Stomach smooth muscle (tissue), 2 donors: ENCODE data around the gene COA8.
"Not testable (repeated sequence)": the region's sequence is repeated elsewhere in the genome, so short reads cannot be mapped to it uniquely, and the experiment has no call there.

Source experiments
- H3K27ac ChIP-seq: one replicate; pipeline ENCODE4 v1.7.0; 2013; ENCODE audit warnings: mild to moderate bottlenecking, low read length, inconsistent platforms
- H3K27me3 ChIP-seq, 2 donors: one replicate each; pipeline ENCODE4 v1.7.0; 2013; ENCODE audit warnings: low read length in 2 of 2; ENCODE audit not compliant: insufficient read depth in 2 of 2, control insufficient read depth in 1 of 2
- H3K36me3 ChIP-seq, 2 donors: one replicate each; pipeline ENCODE4 v1.7.0; 2013; ENCODE audit warnings: low read length in 2 of 2; ENCODE audit not compliant: control insufficient read depth in 2 of 2, insufficient read depth in 2 of 2
- H3K4me1 ChIP-seq: one replicate; pipeline ENCODE4 v1.7.0; 2013; ENCODE audit warnings: low read length; ENCODE audit not compliant: control insufficient read depth, insufficient read depth
- H3K4me3 ChIP-seq, 2 donors: one replicate each; pipeline ENCODE4 v1.7.0; 2013; ENCODE audit warnings: low read length in 2 of 2
- H3K9ac ChIP-seq, 2 donors: one replicate each; pipeline ENCODE4 v1.7.0; 2013; ENCODE audit warnings: low read length in 2 of 2, mild to moderate bottlenecking in 1 of 2
- H3K9me3 ChIP-seq, 2 donors: one replicate each; pipeline ENCODE4 v1.7.0; 2013; ENCODE audit warnings: low read length in 2 of 2; ENCODE audit not compliant: control insufficient read depth in 2 of 2
- donor health status: healthy.
- donor health status: Pancreatic carcinoma.

COA8 gene

GRCh38 chr14:103584326-103584915, 21.7 kb downstream of the COA8 start:
- no peaks in the 10 kb centered on the region for H3K9me3 ChIP-seq
- H3K4me1 ChIP-seq: no peaks in the 10 kb centered on the region
- H3K4me3 ChIP-seq: no peak overlapping the region
- H3K36me3 ChIP-seq: peaks cover 11 to 13% of the 10 kb centered on the region in 2 donors
- no peak overlapping the region for H3K27ac ChIP-seq
- H3K27me3 ChIP-seq: no peaks in the 10 kb centered on the region
- no peak overlapping the region for H3K9ac ChIP-seq

- no peak overlapping the region for H3K9ac ChIP-seq
- H3K4me3 ChIP-seq: no peak overlapping the region
- H3K4me1 ChIP-seq: no peaks in the 10 kb centered on the region
- H3K27ac ChIP-seq: no peak overlapping the region
- H3K27me3 ChIP-seq: no peaks in the 10 kb centered on the region
- peaks cover 4 to 13% of the 10 kb centered on the region in 2 donors for H3K36me3 ChIP-seq
- H3K9me3 ChIP-seq: no peaks in the 10 kb centered on the region
These were observed 30.8 kb downstream of the COA8 start for GRCh38 chr14:103593577-103593976.

- Histone ChIP-seq H3K9me3 (no peaks in the 10 kb centered on the region), H3K27ac (no peak overlapping the region), H3K4me3 (no peak overlapping the region), H3K36me3 (peaks cover under 1 to 6% of the 10 kb centered on the region in 2 donors), H3K4me1 (no peaks in the 10 kb centered on the region), H3K9ac (no peak overlapping the region), H3K27me3 (no peaks in the 10 kb centered on the region)
These were observed 31.5 kb downstream of the COA8 start for GRCh38 chr14:103594265-103594664.

- Histone ChIP-seq H3K4me1 (no peaks in the 10 kb centered on the region), H3K9me3 (no peaks in the 10 kb centered on the region), H3K9ac (no peak overlapping the region), H3K4me3 (no peak overlapping the region), H3K27me3 (no peaks in the 10 kb centered on the region), H3K27ac (no peak overlapping the region), H3K36me3 (no peaks in the 10 kb centered on the region)
These were observed 35.0 kb downstream of the COA8 start for GRCh38 chr14:103597623-103598377.

- H3K36me3 ChIP-seq: no peaks in the 10 kb centered on the region
- no peak overlapping the region for H3K4me3 ChIP-seq
- no peaks in the 10 kb centered on the region for H3K4me1 ChIP-seq
- no peaks in the 10 kb centered on the region for H3K9me3 ChIP-seq
- H3K9ac ChIP-seq: no peak overlapping the region
- H3K27ac ChIP-seq: no peak overlapping the region
- H3K27me3 ChIP-seq: no peaks in the 10 kb centered on the region
These were observed 37.7 kb downstream of the COA8 start for GRCh38 chr14:103600503-103600902.

GRCh38 chr14:103604620-103605019, 41.9 kb downstream of the COA8 start:
- Histone ChIP-seq H3K9me3 (no peaks in the 10 kb centered on the region), H3K4me1 (peaks cover 17% of the 10 kb centered on the region), H3K36me3 (no peaks in the 10 kb centered on the region), H3K27ac (no peak overlapping the region), H3K4me3 (no peak overlapping the region), H3K27me3 (peaks cover 9% of the 10 kb centered on the region in 2 donors), H3K9ac (no peak overlapping the region)

- Histone ChIP-seq H3K36me3 (no peaks in the 10 kb centered on the region), H3K27ac (no peak overlapping the region), H3K4me1 (peaks cover 17% of the 10 kb centered on the region), H3K4me3 (peak overlapping the region; percentile 68 to 72), H3K9me3 (peaks cover 3 to 6% of the 10 kb centered on the region in 2 donors), H3K9ac (peak overlapping the region; percentile 36 to 43), H3K27me3 (peaks cover 9% of the 10 kb centered on the region in 2 donors)
These were observed 44.4 kb downstream of the COA8 start for GRCh38 chr14:103606963-103607668.

- H3K4me3 ChIP-seq: peak overlapping the region; percentile 68 to 72
- H3K36me3 ChIP-seq: no peaks in the 10 kb centered on the region
- H3K27ac ChIP-seq: no peak overlapping the region
- peaks cover 17% of the 10 kb centered on the region for H3K4me1 ChIP-seq
- H3K27me3 ChIP-seq: peaks cover 9% of the 10 kb centered on the region in 2 donors
- peaks cover 3 to 6% of the 10 kb centered on the region in 2 donors for H3K9me3 ChIP-seq
- H3K9ac ChIP-seq: no peak overlapping the region
These were observed 45.1 kb downstream of the COA8 start for GRCh38 chr14:103607822-103608221.

GRCh38 chr14:103609081-103609480, 46.3 kb downstream of the COA8 start:
- H3K9ac ChIP-seq, H3K27me3 ChIP-seq, H3K4me3 ChIP-seq, H3K27ac ChIP-seq, H3K9me3 ChIP-seq, H3K36me3 ChIP-seq: not testable (repeated sequence)
- peaks cover 17% of the 10 kb centered on the region for H3K4me1 ChIP-seq

GRCh38 chr14:103611215-103611614, 48.5 kb downstream of the COA8 start:
- Histone ChIP-seq H3K4me1 (peaks cover 17% of the 10 kb centered on the region), H3K9me3 (peaks cover 3 to 6% of the 10 kb centered on the region in 2 donors), H3K27me3 (peaks cover 9% of the 10 kb centered on the region in 2 donors), H3K4me3 (no peak overlapping the region), H3K27ac (no peak overlapping the region), H3K36me3 (no peaks in the 10 kb centered on the region), H3K9ac (no peak overlapping the region)
